GM12878 (cell line): ENCODE measurements around the gene NDUFS6.

ENCODE experiments used
- CBX5 ChIP-seq: sonication (generic); IDR thresholded peaks from 2 replicates; pipeline ENCODE4 v1.6.1; 2016; ENCODE audit warnings: low read depth, moderate library complexity, mild to moderate bottlenecking, inconsistent platforms
- CEBPB ChIP-seq, 2 experiments: fragments of 150-350 bp in 1 of 2; IDR thresholded peaks; 2 replicates each; pipeline ENCODE4 v1.6.1; 2012 to 2014; ENCODE audit warnings: low read depth in 2 of 2, low read length in 2 of 2, borderline replicate concordance in 1 of 2, inconsistent platforms in 1 of 2
- CTCF ChIP-seq, 3 experiments: IDR thresholded peaks in 2 of 3; conservative IDR thresholded peaks in 1 of 3; 2 replicates each; pipeline ENCODE4 v1.5.1; 2011; ENCODE audit warnings: low read depth in 3 of 3, low read length in 3 of 3, mild to moderate bottlenecking in 3 of 3, control low read depth in 2 of 3, moderate library complexity in 2 of 3, inconsistent platforms in 1 of 3, mixed read lengths in 1 of 3; ENCODE audit not compliant: control insufficient read depth in 2 of 3, insufficient read depth in 1 of 3; ENCODE audit errors: extremely low read depth in 1 of 3
- E2F4 ChIP-seq: IDR thresholded peaks from 2 replicates; pipeline ENCODE4 v1.6.1; 2012; ENCODE audit warnings: low read depth, low read length, improper control_type of control experiment
- HDGF ChIP-seq: fragments of 450-650 bp; IDR thresholded peaks from 2 replicates; pipeline ENCODE4 v1.6.1; 2016; ENCODE audit warnings: antibody characterized with exemption
- JUND ChIP-seq: IDR thresholded peaks from 2 replicates; pipeline ENCODE4 v1.6.1; 2012; ENCODE audit warnings: low read depth, mild to moderate bottlenecking, low read length, improper control_type of control experiment, moderate library complexity
- PBX3 ChIP-seq: IDR thresholded peaks from 2 replicates; pipeline ENCODE4 v1.6.1; 2011; ENCODE audit warnings: mild to moderate bottlenecking, low read depth, low read length, moderate library complexity; ENCODE audit not compliant: insufficient replicate concordance
- POLR2A ChIP-seq: IDR thresholded peaks from 2 replicates; pipeline ENCODE4 v1.6.1; 2011; ENCODE audit warnings: low read depth, mild to moderate bottlenecking, low read length
- POLR2AphosphoS2 ChIP-seq: IDR thresholded peaks from 2 replicates; pipeline ENCODE4 v1.6.1; 2011; ENCODE audit warnings: low read depth, mild to moderate bottlenecking, low read length, improper control_type of control experiment, moderate library complexity
- PRDM15 ChIP-seq: fragments of 450-650 bp; formaldehyde crosslinking; IDR thresholded peaks from 2 replicates; pipeline ENCODE4 v1.4.0; 2020; ENCODE audit warnings: mild to moderate bottlenecking, moderate library complexity
- SPI1 ChIP-seq: IDR thresholded peaks from 2 replicates; pipeline ENCODE4 v1.6.1; 2011; ENCODE audit warnings: low read depth, mild to moderate bottlenecking, low read length, moderate library complexity, borderline replicate concordance; ENCODE audit not compliant: insufficient read depth
- YY1 ChIP-seq: IDR thresholded peaks from 2 replicates; pipeline ENCODE4 v1.6.1; 2011; ENCODE audit warnings: low read depth, mild to moderate bottlenecking, low read length

- TF ChIP-seq JUND (no peak), YY1 (no peak), SPI1 (no peak), POLR2A (no peak), PRDM15 (no peak), CTCF (IDR thresholded peaks at IDR 0.05 in 2 of 3, conservative IDR thresholded peaks at IDR 0.05 in 1 of 3; ENCODE audit: control insufficient read depth in 2 of 3, extremely low read depth in 1 of 3, insufficient read depth in 1 of 3, low read depth in 3 of 3, low read length in 3 of 3) (no peak), HDGF (no peak), CBX5 (no peak), POLR2AphosphoS2 (no peak), E2F4 (no peak), CEBPB (IDR thresholded peaks at IDR 0.05; ENCODE audit: borderline replicate concordance in 1 of 2, low read depth in 2 of 2, low read length in 2 of 2) (no peak), PBX3 (no peak)
Measured at GRCh38 chr5:1834022-1834551, 32.9 kb downstream of the NDUFS6 start.
